H9 (cell line): ENCODE data around the gene KCNMA1. TPM values are rescaled to one million over a fixed set of nuclear protein-coding genes. Genes with fewer than 3 reads are reported as not detected.

ENCODE experiments used
- DNase-seq: peaks from one replicate; pipeline ENCODE4 v3.0.0-alpha.2; 2017
- H2AFZ ChIP-seq: one replicate; pipeline ENCODE4 v1.6.1; 2013; ENCODE audit warnings: mild to moderate bottlenecking, low read length, control low read depth, moderate library complexity
- H2AK5ac ChIP-seq: 2 replicates; pipeline ENCODE4 v1.6.1; 2013; ENCODE audit warnings: low read length, control low read depth, mixed read lengths; ENCODE audit not compliant: insufficient read length
- H2BK120ac ChIP-seq: one replicate; pipeline ENCODE4 v1.6.1; 2013; ENCODE audit warnings: low read depth, mild to moderate bottlenecking, low read length, control low read depth, inconsistent platforms; ENCODE audit not compliant: poor library complexity, severe bottlenecking
- H2BK12ac ChIP-seq: 2 replicates; pipeline ENCODE4 v1.6.1; 2013; ENCODE audit warnings: low read length, control low read depth, mixed read lengths, low read depth; ENCODE audit not compliant: insufficient read length
- H2BK15ac ChIP-seq: 2 replicates; pipeline ENCODE4 v1.6.1; 2013; ENCODE audit warnings: low read depth, low read length, control low read depth
- H2BK20ac ChIP-seq: one replicate; pipeline ENCODE4 v1.6.1; 2013; ENCODE audit warnings: low read depth, mild to moderate bottlenecking, low read length, control low read depth, inconsistent platforms; ENCODE audit not compliant: poor library complexity, severe bottlenecking
- H2BK5ac ChIP-seq: 2 replicates; pipeline ENCODE4 v1.6.1; 2013; ENCODE audit warnings: low read length, control low read depth, mixed read lengths; ENCODE audit not compliant: insufficient read length
- H3K14ac ChIP-seq: 2 replicates; pipeline ENCODE4 v1.6.1; 2013; ENCODE audit warnings: low read length, control low read depth; ENCODE audit not compliant: insufficient read depth
- H3K18ac ChIP-seq: 2 replicates; pipeline ENCODE4 v1.6.1; 2013; ENCODE audit warnings: low read depth, mild to moderate bottlenecking, mixed read lengths, low read length, control low read depth; ENCODE audit not compliant: insufficient read length
- H3K23ac ChIP-seq: 2 replicates; pipeline ENCODE4 v1.6.1; 2013; ENCODE audit warnings: low read length, control low read depth, mixed read lengths, low read depth; ENCODE audit not compliant: insufficient read length
- H3K23me2 ChIP-seq: 2 replicates; pipeline ENCODE4 v1.6.1; 2013; ENCODE audit warnings: low read depth, mild to moderate bottlenecking, mixed read lengths, low read length, control low read depth; ENCODE audit not compliant: insufficient read length, poor library complexity, severe bottlenecking
- H3K27ac ChIP-seq: 2 replicates; pipeline ENCODE4 v1.5.1; 2013; ENCODE audit warnings: low read length, control low read depth, mixed read lengths, low read depth; ENCODE audit not compliant: insufficient read length
- H3K27me3 ChIP-seq: 2 replicates; pipeline ENCODE4 v1.6.1; 2013; ENCODE audit warnings: low read length, control low read depth, inconsistent platforms; ENCODE audit not compliant: insufficient read depth
- H3K4ac ChIP-seq: 2 replicates; pipeline ENCODE4 v1.6.1; 2013; ENCODE audit warnings: low read depth, mild to moderate bottlenecking, control low read depth, inconsistent platforms, low read length, moderate library complexity
- H3K4me1 ChIP-seq: 2 replicates; pipeline ENCODE4 v1.6.1; 2013; ENCODE audit warnings: low read length, control low read depth, inconsistent platforms; ENCODE audit not compliant: insufficient read depth
- H3K4me2 ChIP-seq: 2 replicates; pipeline ENCODE4 v1.6.1; 2013; ENCODE audit warnings: low read length, control low read depth, mixed read lengths; ENCODE audit not compliant: insufficient read length, insufficient read depth
- H3K56ac ChIP-seq: 2 replicates; pipeline ENCODE4 v1.6.1; 2013; ENCODE audit warnings: low read depth, mild to moderate bottlenecking, mixed read lengths, low read length, control low read depth; ENCODE audit not compliant: insufficient read length
- H3K79me1 ChIP-seq: 2 replicates; pipeline ENCODE4 v1.6.1; 2013; ENCODE audit warnings: low read depth, mild to moderate bottlenecking, moderate library complexity, low read length, control low read depth, inconsistent platforms; ENCODE audit not compliant: insufficient read depth, poor library complexity, severe bottlenecking
- H3K79me2 ChIP-seq: 2 replicates; pipeline ENCODE4 v1.6.1; 2013; ENCODE audit warnings: low read length, control low read depth, inconsistent platforms; ENCODE audit not compliant: insufficient read depth
- H3K9ac ChIP-seq: 2 replicates; pipeline ENCODE4 v1.6.1; 2013; ENCODE audit warnings: low read length, control low read depth, mixed read lengths; ENCODE audit not compliant: insufficient read length; ENCODE audit errors: extremely low read depth
- H3K9me3 ChIP-seq: one replicate; pipeline ENCODE4 v1.6.1; 2013; ENCODE audit warnings: low read depth, low read length, inconsistent platforms; ENCODE audit not compliant: control insufficient read depth
- H3T11ph ChIP-seq: one replicate; pipeline ENCODE4 v1.6.1; 2013; ENCODE audit warnings: mild to moderate bottlenecking, low read length, control low read depth, inconsistent platforms
- H4K20me1 ChIP-seq: one replicate; pipeline ENCODE4 v1.6.1; 2013; ENCODE audit not compliant: control insufficient read depth, insufficient read length, insufficient read depth
- H4K5ac ChIP-seq: 2 replicates; pipeline ENCODE4 v1.6.1; 2013; ENCODE audit warnings: low read depth, mild to moderate bottlenecking, mixed read lengths, low read length, control low read depth; ENCODE audit not compliant: insufficient read length
- H4K8ac ChIP-seq: replicated peaks from 2 replicates; pipeline ENCODE4 v1.6.1; 2013; ENCODE audit warnings: low read length, control low read depth, mixed read lengths, low read depth; ENCODE audit not compliant: insufficient read length
- H4K91ac ChIP-seq: 2 replicates; pipeline ENCODE4 v1.6.1; 2013; ENCODE audit warnings: low read depth, mild to moderate bottlenecking, moderate library complexity, mixed read lengths, low read length, control low read depth; ENCODE audit not compliant: insufficient read length
- H3K27ac Mint-ChIP-seq, 3 experiments: 2 replicates in 2 of 3; 3 replicates in 1 of 3; pipeline ENCODE4 v1.8.0; 2020 to 2021; ENCODE audit warnings: mixed read lengths in 3 of 3, mild to moderate bottlenecking in 1 of 3, moderate library complexity in 1 of 3
- H3K27me3 Mint-ChIP-seq: 2 replicates; pipeline ENCODE4 v1.8.0; 2021; ENCODE audit warnings: low read depth, mild to moderate bottlenecking, moderate library complexity, mixed read lengths
- H3K36me3 Mint-ChIP-seq, 3 experiments: 2 replicates in 2 of 3; 3 replicates in 1 of 3; pipeline ENCODE4 v1.8.0; 2020 to 2021; ENCODE audit warnings: low read depth in 3 of 3, mixed read lengths in 3 of 3; ENCODE audit not compliant: insufficient read depth in 1 of 3
- H3K4me1 Mint-ChIP-seq, 2 experiments: 2 replicates each; pipeline ENCODE4 v1.8.0; 2020; ENCODE audit warnings: mixed read lengths in 2 of 2
- H3K4me3 Mint-ChIP-seq, 2 experiments: 2 replicates in 1 of 2; 3 replicates in 1 of 2; pipeline ENCODE4 v1.8.0; 2020 to 2021; ENCODE audit warnings: mild to moderate bottlenecking in 2 of 2, mixed read lengths in 2 of 2, moderate library complexity in 1 of 2
- H3K9me3 Mint-ChIP-seq, 2 experiments: 2 replicates in 1 of 2; 3 replicates in 1 of 2; pipeline ENCODE4 v1.8.0; 2020; ENCODE audit warnings: mild to moderate bottlenecking in 2 of 2, mixed read lengths in 2 of 2, moderate library complexity in 1 of 2
- WGBS: extraction: QIAGEN DNeasy Blood & Tissue Kit; methylation state at CpG from one replicate; pipeline ENCODE4 v1.1.7; 2013; ENCODE audit warnings: missing lambda C conversion rate, low lambda C conversion rate, mixed read lengths; ENCODE audit not compliant: insufficient read length; ENCODE audit errors: extremely low coverage; 5-methylcytosine and 5-hydroxymethylcytosine counted together
- total RNA-seq: library from RNA; stranded (reverse); gene quantifications from 2 replicates; pipeline ENCODE4 v1.2.1, GENCODE V29; 2021
- TF ChIP-seq, protein P1 (sequence below): fragments of 200-600 bp; sonication (generic); conservative IDR thresholded peaks from 3 replicates; pipeline ENCODE4 v1.8.0; 2021; ENCODE audit warnings: antibody characterized with exemption, mild to moderate bottlenecking

The KCNMA1 gene
- total RNA-seq, 1 experiment from 2014 or later: 2.0 TPM

DNA sequence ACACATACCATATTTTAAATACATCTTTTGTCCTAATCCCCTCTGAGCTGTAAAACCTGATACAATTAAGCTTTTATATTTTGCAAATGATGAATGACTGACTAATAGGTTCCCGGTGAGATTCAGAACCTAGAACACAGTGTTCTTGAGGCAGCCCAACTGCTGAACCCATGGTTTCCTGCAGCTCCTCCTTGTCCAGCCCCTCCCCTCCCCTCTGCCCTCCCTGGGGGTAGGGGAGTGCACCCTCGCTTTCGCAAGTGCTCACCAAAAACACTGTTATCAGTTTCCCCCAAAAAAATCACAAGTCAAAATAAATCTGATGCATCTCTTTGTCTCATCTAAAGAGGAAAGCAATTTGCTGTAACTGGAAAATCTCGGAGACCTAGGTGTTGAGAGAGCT, 602.8 kb downstream of the KCNMA1 start:
- no peak overlapping the region for H3K56ac ChIP-seq
- no peak overlapping the region for H3K18ac ChIP-seq
- TF ChIP-seq, protein P1, sequence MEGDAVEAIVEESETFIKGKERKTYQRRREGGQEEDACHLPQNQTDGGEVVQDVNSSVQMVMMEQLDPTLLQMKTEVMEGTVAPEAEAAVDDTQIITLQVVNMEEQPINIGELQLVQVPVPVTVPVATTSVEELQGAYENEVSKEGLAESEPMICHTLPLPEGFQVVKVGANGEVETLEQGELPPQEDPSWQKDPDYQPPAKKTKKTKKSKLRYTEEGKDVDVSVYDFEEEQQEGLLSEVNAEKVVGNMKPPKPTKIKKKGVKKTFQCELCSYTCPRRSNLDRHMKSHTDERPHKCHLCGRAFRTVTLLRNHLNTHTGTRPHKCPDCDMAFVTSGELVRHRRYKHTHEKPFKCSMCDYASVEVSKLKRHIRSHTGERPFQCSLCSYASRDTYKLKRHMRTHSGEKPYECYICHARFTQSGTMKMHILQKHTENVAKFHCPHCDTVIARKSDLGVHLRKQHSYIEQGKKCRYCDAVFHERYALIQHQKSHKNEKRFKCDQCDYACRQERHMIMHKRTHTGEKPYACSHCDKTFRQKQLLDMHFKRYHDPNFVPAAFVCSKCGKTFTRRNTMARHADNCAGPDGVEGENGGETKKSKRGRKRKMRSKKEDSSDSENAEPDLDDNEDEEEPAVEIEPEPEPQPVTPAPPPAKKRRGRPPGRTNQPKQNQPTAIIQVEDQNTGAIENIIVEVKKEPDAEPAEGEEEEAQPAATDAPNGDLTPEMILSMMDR: no peak
- no peak overlapping the region for H3K9ac ChIP-seq
- H2BK15ac ChIP-seq: no peak overlapping the region
- no peaks in the 10 kb centered on the region for H3K36me3 Mint-ChIP-seq
- peak overlapping the region in 1 of 3 experiments; percentile 46; a peak in 1 of 7 replicates for H3K27ac Mint-ChIP-seq
- no peaks in the 10 kb centered on the region for H3K9me3 ChIP-seq
- H3K27ac ChIP-seq: no peak overlapping the region
- no peak overlapping the region for H2BK12ac ChIP-seq
- H3K4me2 ChIP-seq: no peak overlapping the region
- H2BK5ac ChIP-seq: no peak overlapping the region
- peaks cover 10% of the 10 kb centered on the region for H3K27me3 Mint-ChIP-seq
- H3K23me2 ChIP-seq: no peaks in the 10 kb centered on the region
- no peaks in the 10 kb centered on the region for H3K9me3 Mint-ChIP-seq
- no peaks in the 10 kb centered on the region; the same call in 1 of the 2 replicates for H3K4me1 ChIP-seq
- H3K4me1 Mint-ChIP-seq: peaks cover 9 to 18% of the 10 kb centered on the region in 2 experiments
- H3K4ac ChIP-seq: no peak overlapping the region
- H2AK5ac ChIP-seq: no peak overlapping the region
- no peak overlapping the region for H3K23ac ChIP-seq
- no peaks in the 10 kb centered on the region for H3K27me3 ChIP-seq
- H4K8ac ChIP-seq: no peak overlapping the region
- WGBS: no CpG with 5 or more reads among the region's 4 CpGs
- H3K79me1 ChIP-seq: no peaks in the 10 kb centered on the region
- no peak overlapping the region for H3T11ph ChIP-seq
- no peak overlapping the region for H2BK120ac ChIP-seq
- no peak overlapping the region for H3K14ac ChIP-seq
- H2BK20ac ChIP-seq: no peak overlapping the region
- DNase-seq: no peak
- no peak overlapping the region for H4K5ac ChIP-seq
- no peaks in the 10 kb centered on the region for H3K79me2 ChIP-seq
- no peaks in the 10 kb centered on the region for H4K20me1 ChIP-seq
- H4K91ac ChIP-seq: no peak overlapping the region
- no peak overlapping the region for H3K4me3 Mint-ChIP-seq
- no peak overlapping the region for H2AFZ ChIP-seq
